ENCODE results near the gene MORN1. TPM values are rescaled to one million over a fixed set of nuclear protein-coding genes. Genes with fewer than 3 reads are reported as not detected.

MORN1 gene
- total and polyA plus RNA-seq, 2 donors (not counting 3 experiments of a cell fraction or from before 2014, with no cell fraction given), result 4.3 to 6.4 TPM

GRCh38 chr1:2283991-2284895 lies 107.1 kb downstream of the MORN1 start:
- BruUV-seq (replicated peaks), result no TSS peak
- no peaks in the 10 kb centered on the region for H3K27me3 ChIP-seq (ENCODE audit: control insufficient read depth in 2 of 2, insufficient read depth in 2 of 2, low read length in 2 of 2)
- H3K79me2 ChIP-seq (ENCODE audit: control insufficient read depth, insufficient read depth, low read length), result peaks cover 73% of the 10 kb centered on the region
- dilution Hi-C loops (cut with MboI; ENCODE audit: extremely low pct_ligation_motif_present, low sequenced_read_pairs), result no loop called here
- no peak overlapping the region for H3K27ac ChIP-seq (ENCODE audit: insufficient read depth, low read depth, low read length)
- DNase-seq (ENCODE audit: low read depth, low spot score), result no peak
- no peaks in the 10 kb centered on the region for H3K36me3 ChIP-seq (ENCODE audit: control insufficient read depth in 2 of 2, extremely low read depth in 1 of 2, insufficient read depth in 2 of 2, low read length in 2 of 2)
- TF ChIP-seq EZH2 (IDR thresholded peaks at IDR 0.05; ENCODE audit: borderline replicate concordance, low read depth, low read length, severe bottlenecking) (no peak), FOS (IDR thresholded peaks at IDR 0.05; ENCODE audit: borderline replicate concordance, insufficient read depth, low read length) (no peak), GATA2 (IDR thresholded peaks at IDR 0.05; ENCODE audit: insufficient read depth, insufficient read length, low read depth, low read length) (no peak), CTCF (IDR thresholded peaks at IDR 0.05; ENCODE audit: extremely low read depth in 1 of 2, insufficient read depth in 1 of 2, low read depth in 1 of 2, low read length in 2 of 2) (no peak), MAX (IDR thresholded peaks at IDR 0.05; ENCODE audit: insufficient read depth, insufficient read length) (no peak), JUN (IDR thresholded peaks at IDR 0.05; ENCODE audit: borderline replicate concordance, insufficient read depth, insufficient read length, low read depth) (no peak), POLR2A (IDR thresholded peaks at IDR 0.05; ENCODE audit: low read depth, low read length) (no peak), POLR2AphosphoS5 (IDR thresholded peaks at IDR 0.05; ENCODE audit: insufficient read depth, low read depth, low read length) (no peak), MYC (IDR thresholded peaks at IDR 0.05; ENCODE audit: low read depth, low read length) (no peak)
- H3K9me3 ChIP-seq (replicated peaks; ENCODE audit: control insufficient read depth, insufficient read depth, low read length), result no peaks in the 10 kb centered on the region
- no peaks in the 10 kb centered on the region for H3K9me1 ChIP-seq (replicated peaks; ENCODE audit: control insufficient read depth, extremely low read depth, insufficient read depth, low read length)
- CTCF ChIA-PET, result no interaction called here
- FAIRE-seq, result no peak
- H3K9ac ChIP-seq (replicated peaks; ENCODE audit: extremely low read depth, insufficient read depth, low read length), result no peak overlapping the region
- H3K4me3 ChIP-seq (replicated peaks in 1 of 3; ENCODE audit: insufficient read depth in 1 of 3, low read depth in 1 of 3, low read length in 3 of 3), result no peak overlapping the region
- POLR2A ChIA-PET, result no interaction called here
- H3K4me1 ChIP-seq (ENCODE audit: control insufficient read depth, extremely low read depth, insufficient read depth, low read length), result peaks cover 7% of the 10 kb centered on the region
- intact Hi-C loops (cut with micrococcal nuclease), result no loop called here
- no peak overlapping the region for H2AFZ ChIP-seq (ENCODE audit: low read depth, low read length)
- H4K20me1 ChIP-seq (replicated peaks; ENCODE audit: control insufficient read depth, extremely low read depth, insufficient read depth, low read length), result no peaks in the 10 kb centered on the region
- H3K4me2 ChIP-seq (ENCODE audit: insufficient read depth, low read length), result no peak overlapping the region
